IMR-90 (cell line): ENCODE results near the gene PCOLCE2.

Source experiments
- BHLHE40 ChIP-seq: fragments of 150-350 bp; IDR thresholded peaks from 2 replicates; pipeline ENCODE4 v1.6.1; 2016; ENCODE audit warnings: mild to moderate bottlenecking, low read depth, low read length
- CEBPB ChIP-seq: IDR thresholded peaks from 2 replicates; pipeline ENCODE4 v1.6.1; 2012; ENCODE audit warnings: low read depth, low read length, improper control_type of control experiment
- CHD1 ChIP-seq: IDR thresholded peaks from 2 replicates; pipeline ENCODE4 v1.6.1; 2012; ENCODE audit warnings: low read depth, low read length, improper control_type of control experiment
- MAFK ChIP-seq: IDR thresholded peaks from 2 replicates; pipeline ENCODE4 v1.6.1; 2012; ENCODE audit warnings: low read depth, low read length, improper control_type of control experiment
- RCOR1 ChIP-seq: IDR thresholded peaks from 2 replicates; pipeline ENCODE4 v1.6.1; 2012; ENCODE audit warnings: mild to moderate bottlenecking, low read length, improper control_type of control experiment; ENCODE audit not compliant: insufficient replicate concordance
- TF ChIP-seq, protein P1 (sequence below): conservative IDR thresholded peaks from 2 replicates; pipeline ENCODE4 v1.5.1; 2012; ENCODE audit warnings: mild to moderate bottlenecking, low read depth, low read length, improper control_type of control experiment

- TF ChIP-seq, protein P1, sequence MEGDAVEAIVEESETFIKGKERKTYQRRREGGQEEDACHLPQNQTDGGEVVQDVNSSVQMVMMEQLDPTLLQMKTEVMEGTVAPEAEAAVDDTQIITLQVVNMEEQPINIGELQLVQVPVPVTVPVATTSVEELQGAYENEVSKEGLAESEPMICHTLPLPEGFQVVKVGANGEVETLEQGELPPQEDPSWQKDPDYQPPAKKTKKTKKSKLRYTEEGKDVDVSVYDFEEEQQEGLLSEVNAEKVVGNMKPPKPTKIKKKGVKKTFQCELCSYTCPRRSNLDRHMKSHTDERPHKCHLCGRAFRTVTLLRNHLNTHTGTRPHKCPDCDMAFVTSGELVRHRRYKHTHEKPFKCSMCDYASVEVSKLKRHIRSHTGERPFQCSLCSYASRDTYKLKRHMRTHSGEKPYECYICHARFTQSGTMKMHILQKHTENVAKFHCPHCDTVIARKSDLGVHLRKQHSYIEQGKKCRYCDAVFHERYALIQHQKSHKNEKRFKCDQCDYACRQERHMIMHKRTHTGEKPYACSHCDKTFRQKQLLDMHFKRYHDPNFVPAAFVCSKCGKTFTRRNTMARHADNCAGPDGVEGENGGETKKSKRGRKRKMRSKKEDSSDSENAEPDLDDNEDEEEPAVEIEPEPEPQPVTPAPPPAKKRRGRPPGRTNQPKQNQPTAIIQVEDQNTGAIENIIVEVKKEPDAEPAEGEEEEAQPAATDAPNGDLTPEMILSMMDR: no peak
- no peak for TF ChIP-seq BHLHE40
- TF ChIP-seq MAFK: no peak
- no peak for TF ChIP-seq CEBPB
- no peak for TF ChIP-seq CHD1
- no peak for TF ChIP-seq RCOR1
These were observed 41.0 kb upstream of the PCOLCE2 start for GRCh38 chr3:142929890-142930289.
